DOHH2 (cell line): ENCODE data around the gene POPDC2.

ENCODE experiments used
- EZH2phosphoT487 ChIP-seq: fragments of 200-600 bp; sonication (generic); IDR thresholded peaks from 2 replicates; pipeline ENCODE4 v1.6.1; 2017; ENCODE audit warnings: borderline replicate concordance, mild to moderate bottlenecking, antibody characterized with exemption, low read length, moderate library complexity, mixed read lengths
- TF ChIP-seq, protein P1 (sequence below): fragments of 200-600 bp; sonication (generic); IDR thresholded peaks from one replicate; pipeline ENCODE4 v1.5.1; 2014; ENCODE audit warnings: antibody characterized with exemption, mild to moderate bottlenecking, low read depth, low read length; ENCODE audit not compliant: poor library complexity, severe bottlenecking

DNA sequence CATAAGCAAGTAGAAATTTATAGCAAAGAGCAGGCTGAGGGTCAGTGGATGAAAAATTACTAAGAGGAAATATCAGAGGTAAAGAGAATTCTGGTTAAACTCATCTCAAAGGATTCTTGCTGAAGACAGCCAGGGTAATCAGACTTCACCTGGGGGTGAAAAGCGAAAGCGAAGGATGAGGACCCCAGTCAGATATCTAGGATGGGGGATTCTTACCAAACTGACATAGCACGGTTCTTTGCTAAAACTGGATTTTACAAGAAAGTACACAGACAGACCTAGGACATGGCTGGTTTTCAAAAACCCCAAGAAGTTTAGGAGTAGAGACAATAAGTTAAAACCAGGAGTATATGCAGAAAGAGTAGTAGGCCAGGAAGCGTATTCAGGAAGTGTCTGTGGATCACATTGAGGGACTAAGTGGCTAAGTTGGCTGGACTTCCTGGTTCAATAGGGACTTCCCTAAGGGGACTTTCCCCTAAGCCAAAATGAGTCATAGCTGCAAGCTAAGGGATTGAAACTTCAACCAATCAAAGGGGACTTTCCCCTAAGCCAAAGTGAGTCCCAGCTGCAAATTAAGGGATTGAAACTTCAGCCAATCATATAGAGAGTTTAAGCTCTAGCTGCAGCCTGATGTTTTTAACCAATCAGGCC is 40.0 kb upstream of the POPDC2 start:
- TF ChIP-seq, protein P1, sequence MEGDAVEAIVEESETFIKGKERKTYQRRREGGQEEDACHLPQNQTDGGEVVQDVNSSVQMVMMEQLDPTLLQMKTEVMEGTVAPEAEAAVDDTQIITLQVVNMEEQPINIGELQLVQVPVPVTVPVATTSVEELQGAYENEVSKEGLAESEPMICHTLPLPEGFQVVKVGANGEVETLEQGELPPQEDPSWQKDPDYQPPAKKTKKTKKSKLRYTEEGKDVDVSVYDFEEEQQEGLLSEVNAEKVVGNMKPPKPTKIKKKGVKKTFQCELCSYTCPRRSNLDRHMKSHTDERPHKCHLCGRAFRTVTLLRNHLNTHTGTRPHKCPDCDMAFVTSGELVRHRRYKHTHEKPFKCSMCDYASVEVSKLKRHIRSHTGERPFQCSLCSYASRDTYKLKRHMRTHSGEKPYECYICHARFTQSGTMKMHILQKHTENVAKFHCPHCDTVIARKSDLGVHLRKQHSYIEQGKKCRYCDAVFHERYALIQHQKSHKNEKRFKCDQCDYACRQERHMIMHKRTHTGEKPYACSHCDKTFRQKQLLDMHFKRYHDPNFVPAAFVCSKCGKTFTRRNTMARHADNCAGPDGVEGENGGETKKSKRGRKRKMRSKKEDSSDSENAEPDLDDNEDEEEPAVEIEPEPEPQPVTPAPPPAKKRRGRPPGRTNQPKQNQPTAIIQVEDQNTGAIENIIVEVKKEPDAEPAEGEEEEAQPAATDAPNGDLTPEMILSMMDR = no peak
- no peak for TF ChIP-seq EZH2phosphoT487
